T-cell (primary cell): Measurements from ENCODE around the gene B3GNT7. TPM values are rescaled to one million over a fixed set of nuclear protein-coding genes. Genes with fewer than 3 reads are reported as not detected.

Experiments used
- ATAC-seq, 4 experiments: fragments of 200-7000 bp in 3 of 4; fragments of 150-1000 bp in 1 of 4; cut with Tn5 transposase; replicated peaks in 1 of 4; 1 replicate in 3 of 4; 2 replicates in 1 of 4; pipeline ENCODE4 v1.10.0; 2021; ENCODE audit warnings: moderate library complexity in 3 of 4, mild to moderate bottlenecking in 2 of 4, moderate number of reproducible peaks in 1 of 4
- CTCF ChIA-PET, 2 donors: fragments of 300-600 bp; sonication (Branson Sonifier 250); formaldehyde crosslinking; loops; one replicate each; lab custom pipeline; 2022; ENCODE audit warnings: antibody characterized with exemption in 2 of 2; lab: Charles Lee
- POLR2A ChIA-PET, 2 donors: fragments of 300-600 bp; sonication (Branson Sonifier 250); formaldehyde crosslinking; loops; one replicate each; lab custom pipeline; 2022; ENCODE audit warnings: antibody characterized with exemption in 2 of 2; lab: Charles Lee
- DNase-seq, 35 experiments: peaks; one replicate each; pipeline versions ENCODE4 v3.0.0 to v3.0.0-alpha.2; 2013 to 2023
- H3K27ac ChIP-seq: one replicate; pipeline ENCODE4 v1.5.1; 2013; ENCODE audit warnings: low read length
- H3K27me3 ChIP-seq, 2 experiments: replicated peaks in 1 of 2; 1 replicate in 1 of 2; 2 replicates in 1 of 2; pipeline versions ENCODE4 v1.6.1 to v1.7.0; 2013; ENCODE audit warnings: low read length in 1 of 2, mixed read lengths in 1 of 2; ENCODE audit not compliant: control insufficient read depth in 2 of 2, insufficient read depth in 2 of 2; ENCODE audit errors: extremely low read depth in 1 of 2
- H3K36me3 ChIP-seq, 2 donors: 1 replicate in 1 of 2; 2 replicates in 1 of 2; pipeline versions ENCODE4 v1.6.1 to v1.7.0; 2013; ENCODE audit warnings: low read length in 1 of 2; ENCODE audit not compliant: control insufficient read depth in 2 of 2, insufficient read depth in 1 of 2; ENCODE audit errors: extremely low read depth in 1 of 2
- H3K4me1 ChIP-seq, 2 experiments: 1 replicate in 1 of 2; 2 replicates in 1 of 2; pipeline versions ENCODE4 v1.6.1 to v1.7.0; 2013; ENCODE audit warnings: low read length in 2 of 2, mixed read lengths in 1 of 2; ENCODE audit not compliant: insufficient read depth in 2 of 2, control insufficient read depth in 1 of 2; ENCODE audit errors: extremely low read depth in 1 of 2
- H3K4me3 ChIP-seq, 2 donors: 1 replicate in 1 of 2; 2 replicates in 1 of 2; pipeline versions ENCODE4 v1.5.1 to v1.7.0; 2013; ENCODE audit warnings: mild to moderate bottlenecking in 2 of 2, low read length in 1 of 2, moderate library complexity in 1 of 2; ENCODE audit not compliant: control insufficient read depth in 1 of 2; ENCODE audit errors: extremely low read depth in 1 of 2
- H3K9me3 ChIP-seq: 2 replicates; pipeline ENCODE4 v1.7.0; 2013
- H3K27ac Mint-ChIP-seq, 2 donors: one replicate each; pipeline ENCODE4 v1.8.0; 2020 to 2021; ENCODE audit warnings: mild to moderate bottlenecking in 2 of 2, mixed read lengths in 2 of 2
- H3K27me3 Mint-ChIP-seq, 2 donors: one replicate each; pipeline ENCODE4 v1.8.0; 2021 to 2022; ENCODE audit warnings: mixed read lengths in 2 of 2
- H3K36me3 Mint-ChIP-seq: one replicate; pipeline ENCODE4 v1.8.0; 2021; ENCODE audit warnings: mixed read lengths
- H3K4me1 Mint-ChIP-seq, 3 donors: one replicate each; pipeline ENCODE4 v1.8.0; 2020 to 2022; ENCODE audit warnings: mixed read lengths in 3 of 3, mild to moderate bottlenecking in 1 of 3
- H3K4me3 Mint-ChIP-seq, 3 donors: one replicate each; pipeline ENCODE4 v1.8.0; 2020 to 2022; ENCODE audit warnings: mild to moderate bottlenecking in 3 of 3, mixed read lengths in 3 of 3, moderate library complexity in 3 of 3
- H3K9me3 Mint-ChIP-seq, 3 donors: one replicate each; pipeline ENCODE4 v1.8.0; 2020 to 2022; ENCODE audit warnings: mixed read lengths in 3 of 3
- WGBS: methylation state at CpG from one replicate; pipeline ENCODE4 v1.1.5; 2013; ENCODE audit warnings: missing lambda C conversion rate; ENCODE audit not compliant: insufficient coverage; 5-methylcytosine and 5-hydroxymethylcytosine counted together
- total RNA-seq, 35 experiments: library from RNA in 6 of 35; stranded (reverse) in 6 of 35; fragments of 120-200 nt in 1 of 35; gene quantifications; one replicate each; pipeline versions ENCODE4 v1.2.1 to v1.2.4 and lab custom pipeline; 2013 to 2026

B3GNT7 gene
- total RNA-seq, 5 donors from 2014 or later (not counting 1 experiment from before 2014, with no cell fraction given) = 0.30 to 2.0 (median 0.68) TPM

DNA sequence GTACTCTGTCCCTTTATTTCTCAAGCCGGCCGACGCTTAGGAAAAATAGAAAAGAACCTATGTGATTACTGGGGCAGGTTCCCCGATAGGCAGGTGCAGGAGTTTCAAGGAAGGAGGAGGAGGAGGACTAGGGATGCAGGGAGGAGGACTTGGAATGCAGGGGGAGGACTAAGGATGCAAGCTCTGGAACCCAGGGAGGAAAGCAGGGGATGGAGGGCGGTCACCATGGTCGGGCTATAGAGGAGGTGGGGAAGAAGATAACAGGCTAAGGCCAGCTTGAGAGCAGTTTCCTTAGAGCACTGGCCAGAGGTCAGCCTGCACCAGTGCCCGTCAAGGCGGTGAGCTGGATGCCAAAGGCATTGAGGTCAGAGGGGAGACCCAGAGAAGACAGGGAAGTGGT, 18.7 kb upstream of the B3GNT7 start:
- H3K4me3 ChIP-seq = no peak overlapping the region

DNA sequence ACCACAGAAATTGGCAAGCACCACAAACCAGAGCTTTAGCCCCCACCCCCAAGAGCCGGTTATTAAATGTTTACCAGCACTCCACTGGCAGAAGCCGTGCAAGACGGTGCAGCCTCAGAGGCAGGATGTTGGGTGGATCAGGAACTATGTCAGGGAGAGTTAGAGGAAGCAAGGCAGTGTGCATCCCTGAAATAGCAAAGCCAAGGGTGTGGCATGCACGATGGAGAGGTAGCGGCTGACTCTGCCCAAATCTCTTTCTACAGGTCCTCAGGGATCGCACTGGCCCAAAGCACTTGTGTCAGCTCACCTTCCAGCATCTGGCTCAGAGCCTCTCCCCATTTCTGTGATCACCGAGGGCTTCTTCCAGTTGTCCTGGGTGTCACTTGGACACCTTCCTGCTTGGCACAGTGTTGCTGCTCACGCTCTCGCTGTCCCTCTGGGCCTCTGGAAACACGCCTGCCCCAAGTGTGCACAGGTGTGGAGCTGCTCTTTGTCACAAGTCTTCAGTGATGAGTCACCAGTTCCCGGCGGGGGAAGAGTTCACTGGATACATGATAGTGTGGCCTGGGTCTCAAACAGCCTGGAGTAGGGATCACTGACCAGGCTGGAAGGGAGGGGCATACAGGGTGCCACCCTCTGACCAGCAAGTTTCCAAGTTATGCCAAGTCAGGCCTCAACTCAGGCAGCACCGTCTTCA, 17.3 kb upstream of the B3GNT7 start:
- Histone ChIP-seq H3K27me3 (peaks cover 0 to 22% of the 10 kb centered on the region in 2 experiments), H3K4me3 (no peak overlapping the region), H3K27ac (no peak overlapping the region), H3K9me3 (no peaks in the 10 kb centered on the region), H3K36me3 (no peaks in the 10 kb centered on the region), H3K4me1 (no peaks in the 10 kb centered on the region)
- Mint-ChIP-seq H3K4me3 (no peak overlapping the region), H3K27me3 (peaks cover 3 to 8% of the 10 kb centered on the region in 2 donors), H3K36me3 (no peaks in the 10 kb centered on the region), H3K27ac (no peak overlapping the region), H3K4me1 (no peaks in the 10 kb centered on the region), H3K9me3 (no peaks in the 10 kb centered on the region)
- no peak for DNase-seq
- WGBS = 78% methylated on average over 11 of the region's 13 CpGs
- ATAC-seq = no peak
- ChIA-PET POLR2A (no interaction called here), CTCF (no interaction called here)

More for the DNA sequence above, 18.7 kb upstream of the B3GNT7 start:
- peaks cover 3 to 8% of the 10 kb centered on the region in 2 donors for H3K27me3 Mint-ChIP-seq
- no peak overlapping the region for H3K4me3 Mint-ChIP-seq
- H3K27me3 ChIP-seq = peaks cover 0 to 16% of the 10 kb centered on the region in 2 experiments
- no peak overlapping the region for H3K27ac Mint-ChIP-seq
- H3K4me1 ChIP-seq = no peaks in the 10 kb centered on the region
- no peaks in the 10 kb centered on the region for H3K4me1 Mint-ChIP-seq
- DNase-seq (no peak), ATAC-seq (no peak)
- no peaks in the 10 kb centered on the region for H3K9me3 ChIP-seq
- H3K36me3 Mint-ChIP-seq = no peaks in the 10 kb centered on the region
- H3K36me3 ChIP-seq = no peaks in the 10 kb centered on the region
- 86% methylated on average over 5 of the region's 8 CpGs for WGBS
- H3K9me3 Mint-ChIP-seq = no peaks in the 10 kb centered on the region
- ChIA-PET POLR2A (no interaction called here), CTCF (no interaction called here)
- no peak overlapping the region for H3K27ac ChIP-seq

DNA sequence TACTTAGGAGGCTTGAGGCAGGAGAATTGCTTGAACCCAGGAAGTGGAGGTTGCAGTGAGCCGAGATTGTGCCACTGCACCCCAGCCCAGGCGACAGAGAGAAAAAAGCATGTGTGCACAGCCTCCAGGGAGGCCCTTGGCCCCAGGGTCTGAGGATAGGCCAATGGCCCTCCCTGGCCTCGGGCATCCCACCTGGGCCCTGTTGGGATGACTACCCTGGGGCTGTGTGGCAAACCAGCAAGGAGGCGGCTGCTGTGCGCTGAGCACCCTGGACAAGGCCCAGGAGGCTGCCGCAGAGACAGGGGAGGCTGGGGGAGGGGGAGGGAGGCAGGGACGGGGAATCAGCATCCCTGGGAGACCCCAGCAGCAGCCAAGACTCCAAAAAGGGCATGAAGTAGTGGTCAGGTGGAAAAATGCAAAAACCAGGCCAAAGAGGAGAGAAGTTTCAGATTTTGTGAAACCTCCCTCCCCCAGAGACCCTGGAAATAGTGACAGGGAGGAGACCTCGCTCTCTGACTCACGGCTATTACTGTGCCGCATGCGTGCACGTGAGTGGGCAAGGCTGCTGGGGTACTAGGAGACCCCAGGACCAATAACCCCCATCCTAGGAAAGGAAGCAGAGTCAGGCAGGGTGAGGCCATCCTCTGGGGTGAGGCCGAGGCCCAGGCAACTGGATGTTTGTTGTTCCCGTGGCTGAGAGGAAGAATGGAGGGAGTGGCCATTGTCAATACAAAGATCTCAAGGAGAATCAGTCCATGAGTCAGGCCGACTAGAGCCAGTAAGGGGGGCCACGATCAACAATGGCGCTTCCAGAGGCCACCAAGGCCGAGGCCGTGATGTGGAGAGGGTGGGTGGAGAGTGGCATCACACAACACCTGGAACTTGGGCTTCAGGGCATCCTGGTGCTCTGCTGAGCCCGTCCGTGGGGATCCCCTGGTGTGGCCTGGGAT, 16.0 kb upstream of the B3GNT7 start:
- DNase-seq (no peak), ATAC-seq (no peak)
- H3K9me3 ChIP-seq = no peaks in the 10 kb centered on the region
- WGBS = 81% methylated on average over 10 of the region's 21 CpGs
- H3K4me1 Mint-ChIP-seq = no peaks in the 10 kb centered on the region
- H3K27me3 ChIP-seq = peaks cover 0 to 25% of the 10 kb centered on the region in 2 experiments
- ChIA-PET POLR2A (no interaction called here), CTCF (no interaction called here)
- no peak overlapping the region for H3K4me3 ChIP-seq
- no peaks in the 10 kb centered on the region for H3K36me3 Mint-ChIP-seq
- H3K27ac Mint-ChIP-seq = no peak overlapping the region
- H3K27ac ChIP-seq = no peak overlapping the region
- no peak overlapping the region for H3K4me3 Mint-ChIP-seq
- H3K9me3 Mint-ChIP-seq = peaks cover 0 to under 1% (median 0%) of the 10 kb centered on the region in 3 donors
- no peaks in the 10 kb centered on the region for H3K4me1 ChIP-seq
- H3K27me3 Mint-ChIP-seq = peaks cover 3 to 8% of the 10 kb centered on the region in 2 donors
- no peaks in the 10 kb centered on the region for H3K36me3 ChIP-seq

DNA sequence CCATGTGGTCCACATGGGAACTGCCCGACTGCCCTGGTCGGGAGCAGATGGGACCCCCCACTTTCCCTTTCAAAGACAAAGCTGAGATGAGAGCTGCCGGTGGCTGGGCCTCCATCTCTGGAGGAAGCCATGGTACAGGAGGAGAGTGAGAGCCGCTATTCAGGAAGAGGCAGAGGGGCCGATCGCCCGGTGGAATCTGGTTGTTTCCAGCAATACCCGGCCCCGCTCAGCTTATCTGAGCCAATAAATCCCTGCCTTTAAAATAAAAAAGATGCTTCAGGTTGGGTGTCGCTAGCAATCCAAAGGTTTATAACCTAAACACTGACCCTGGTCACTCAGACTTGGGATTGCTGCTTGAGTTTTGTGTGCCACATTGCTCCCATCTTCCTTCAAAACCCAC, 15.2 kb upstream of the B3GNT7 start:
- no peak overlapping the region for H3K27ac ChIP-seq
- no peaks in the 10 kb centered on the region for H3K9me3 ChIP-seq
- ChIA-PET POLR2A (no interaction called here), CTCF (no interaction called here)
- no peaks in the 10 kb centered on the region for H3K4me1 ChIP-seq
- ATAC-seq (no peak), DNase-seq (no peak)
- H3K4me3 ChIP-seq = no peak overlapping the region
- no peaks in the 10 kb centered on the region for H3K36me3 ChIP-seq
- Mint-ChIP-seq H3K27me3 (peaks cover 3 to 8% of the 10 kb centered on the region in 2 donors), H3K36me3 (no peaks in the 10 kb centered on the region), H3K9me3 (peaks cover 7 to 8% (median 7%) of the 10 kb centered on the region in 3 donors), H3K4me3 (no peak overlapping the region), H3K4me1 (no peaks in the 10 kb centered on the region), H3K27ac (no peak overlapping the region)
- peaks cover 0 to 25% of the 10 kb centered on the region in 2 experiments for H3K27me3 ChIP-seq
- 91% methylated on average over 7 of the region's 10 CpGs for WGBS

- CTCF ChIA-PET = no interaction called here
- WGBS = 75% methylated on average over 3 of the region's 5 CpGs
- H3K9me3 Mint-ChIP-seq = peaks cover 7 to 12% (median 7%) of the 10 kb centered on the region in 3 donors
Observed at GRCh38 chr2:231380991-231381847, 14.3 kb upstream of the B3GNT7 start.

DNA sequence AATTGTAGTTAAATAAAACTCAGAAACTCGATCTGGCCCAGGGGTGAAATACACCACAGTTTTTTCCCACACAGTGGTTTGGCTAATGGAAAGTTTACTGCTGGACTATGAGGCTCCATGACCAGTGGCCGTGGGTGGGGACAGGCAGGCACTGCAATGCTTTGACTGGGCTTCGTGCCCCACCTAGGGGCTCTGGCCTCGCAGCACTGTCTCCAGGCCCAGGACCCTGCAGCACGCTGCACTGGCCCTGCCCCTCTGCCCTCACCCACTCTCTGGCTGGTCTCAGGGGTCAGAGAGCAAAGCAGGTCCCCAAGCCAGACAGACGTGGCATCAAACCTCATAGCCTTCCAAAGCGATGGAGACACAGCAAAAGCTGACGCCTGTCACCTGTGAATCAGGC, 13.4 kb upstream of the B3GNT7 start:
- POLR2A ChIA-PET = no interaction called here
- CTCF ChIA-PET = interaction anchor here in 1 of 2 donors (0.6 kb wide), 1 partner anchor 36 kb away, joined by 6 read pairs; no protein-coding TSS in a partner anchor
- 88% methylated on average over 7 of the region's 8 CpGs for WGBS
- H3K4me3 Mint-ChIP-seq = no peak overlapping the region
- Histone ChIP-seq H3K4me3 (no peak overlapping the region), H3K9me3 (no peaks in the 10 kb centered on the region), H3K36me3 (no peaks in the 10 kb centered on the region), H3K4me1 (no peaks in the 10 kb centered on the region), H3K27me3 (peaks cover 0 to 24% of the 10 kb centered on the region in 2 experiments), H3K27ac (no peak overlapping the region)
- peaks cover 7 to 12% (median 7%) of the 10 kb centered on the region in 3 donors for H3K9me3 Mint-ChIP-seq
- no peak overlapping the region for H3K27ac Mint-ChIP-seq
- no peak for ATAC-seq
- peaks cover 3 to 5% of the 10 kb centered on the region in 2 donors for H3K27me3 Mint-ChIP-seq
- no peaks in the 10 kb centered on the region for H3K4me1 Mint-ChIP-seq
- no peaks in the 10 kb centered on the region for H3K36me3 Mint-ChIP-seq
- DNase-seq = no peak

More at GRCh38 chr2:231380991-231381847, 14.3 kb upstream of the B3GNT7 start:
- no peaks in the 10 kb centered on the region for H3K36me3 Mint-ChIP-seq
- POLR2A ChIA-PET = no interaction called here
- Histone ChIP-seq H3K27ac (no peak overlapping the region), H3K9me3 (no peaks in the 10 kb centered on the region), H3K36me3 (no peaks in the 10 kb centered on the region), H3K27me3 (peaks cover 0 to 25% of the 10 kb centered on the region in 2 experiments), H3K4me3 (no peak overlapping the region), H3K4me1 (no peaks in the 10 kb centered on the region)
- H3K27me3 Mint-ChIP-seq = peaks cover 3 to 8% of the 10 kb centered on the region in 2 donors
- DNase-seq = no peak
- no peaks in the 10 kb centered on the region for H3K4me1 Mint-ChIP-seq
- no peak overlapping the region for H3K4me3 Mint-ChIP-seq
- no peak for ATAC-seq
- H3K27ac Mint-ChIP-seq = no peak overlapping the region
